ENCODE data around the gene GNB1. TPM values are rescaled to one million over a fixed set of nuclear protein-coding genes. Genes with fewer than 3 reads are reported as not detected.

Gene GNB1
- total RNA-seq, 1 donor from 2014 or later, result 116 TPM

GRCh38 chr1:1894354-1895059, 3.6 kb upstream of the GNB1 start:
- TF ChIP-seq CTCF (IDR thresholded peaks at IDR 0.05; ENCODE audit: insufficient read depth, low read length, severe bottlenecking), result no peak
- Histone ChIP-seq H3K36me3 (ENCODE audit: control insufficient read depth, insufficient read depth, low read length) (no peaks in the 10 kb centered on the region), H3K4me3 (ENCODE audit: low read depth, low read length) (no peak overlapping the region), H3K27me3 (ENCODE audit: control insufficient read depth, insufficient read depth, low read length) (peaks cover 2% of the 10 kb centered on the region)
- no peak for DNase-seq (ENCODE audit: low read depth)
- FAIRE-seq, result no peak

DNA sequence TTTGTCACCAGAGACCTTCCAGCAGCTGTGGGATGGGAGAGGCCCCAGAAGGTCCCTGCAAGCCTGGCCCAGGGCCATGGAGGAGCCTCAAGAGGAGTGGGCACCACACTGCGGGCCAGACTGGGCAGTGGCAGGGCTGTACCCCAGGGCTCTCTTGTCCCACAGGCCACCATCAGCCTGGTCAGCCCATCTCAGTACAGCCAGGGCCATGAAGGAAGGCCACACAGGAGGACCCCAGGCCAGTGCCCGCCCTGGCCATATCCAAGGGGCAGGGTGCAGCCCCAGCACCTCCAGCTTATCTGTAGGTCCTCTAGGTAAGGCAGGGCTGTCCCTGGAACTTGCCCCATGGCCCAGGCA, 3.1 kb upstream of the GNB1 start:
- Histone ChIP-seq H3K27me3 (ENCODE audit: control insufficient read depth, insufficient read depth, low read length) (peaks cover 2% of the 10 kb centered on the region), H3K36me3 (ENCODE audit: control insufficient read depth, insufficient read depth, low read length) (no peaks in the 10 kb centered on the region), H3K4me3 (ENCODE audit: low read depth, low read length) (no peak overlapping the region)
- no peak for TF ChIP-seq CTCF (IDR thresholded peaks at IDR 0.05; ENCODE audit: insufficient read depth, low read length, severe bottlenecking)
- no peak for FAIRE-seq
- no peak for DNase-seq (ENCODE audit: low read depth)

GRCh38 chr1:1893291-1893985, 2.6 kb upstream of the GNB1 start:
- TF ChIP-seq CTCF (IDR thresholded peaks at IDR 0.05; ENCODE audit: insufficient read depth, low read length, severe bottlenecking), result no peak
- DNase-seq (ENCODE audit: low read depth) (no peak), FAIRE-seq (no peak)
- Histone ChIP-seq H3K4me3 (ENCODE audit: low read depth, low read length) (no peak overlapping the region), H3K27me3 (ENCODE audit: control insufficient read depth, insufficient read depth, low read length) (peaks cover 2% of the 10 kb centered on the region), H3K36me3 (ENCODE audit: control insufficient read depth, insufficient read depth, low read length) (no peaks in the 10 kb centered on the region)

DNA sequence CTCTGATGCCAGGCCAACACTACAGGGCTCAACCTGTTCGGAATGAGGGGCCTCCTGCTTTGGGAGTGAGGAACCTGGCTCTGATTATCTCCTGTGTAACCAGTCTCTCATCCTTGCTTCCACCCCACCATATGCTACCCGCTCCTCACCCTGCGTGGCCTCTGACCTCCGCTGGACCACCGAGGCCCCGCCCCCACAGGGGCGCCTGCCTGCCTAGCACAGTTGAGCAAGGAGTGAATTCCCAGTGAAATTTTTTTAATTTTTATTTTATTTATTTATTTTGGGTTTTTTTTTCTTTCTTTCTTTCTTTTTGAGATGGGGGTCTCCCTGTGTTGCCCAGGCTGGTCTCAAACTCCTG, 1.9 kb upstream of the GNB1 start:
- no peak overlapping the region for H3K4me3 ChIP-seq (ENCODE audit: low read depth, low read length)
- H3K36me3 ChIP-seq (ENCODE audit: control insufficient read depth, insufficient read depth, low read length), result peaks cover 2% of the 10 kb centered on the region
- no peak for FAIRE-seq
- peaks cover 2% of the 10 kb centered on the region for H3K27me3 ChIP-seq (ENCODE audit: control insufficient read depth, insufficient read depth, low read length)
- no peak for TF ChIP-seq CTCF (IDR thresholded peaks at IDR 0.05; ENCODE audit: insufficient read depth, low read length, severe bottlenecking)
- DNase-seq (ENCODE audit: low read depth), result no peak

GRCh38 chr1:1892079-1892762, 1.3 kb upstream of the GNB1 start:
- H3K27me3 ChIP-seq (ENCODE audit: control insufficient read depth, insufficient read depth, low read length), result peaks cover 2% of the 10 kb centered on the region
- FAIRE-seq (peak; percentile 97), DNase-seq (ENCODE audit: low read depth) (peak; percentile 73)
- no peak for TF ChIP-seq CTCF (IDR thresholded peaks at IDR 0.05; ENCODE audit: insufficient read depth, low read length, severe bottlenecking)
- H3K36me3 ChIP-seq (ENCODE audit: control insufficient read depth, insufficient read depth, low read length), result peaks cover 2% of the 10 kb centered on the region
- peak overlapping the region; percentile 86 for H3K4me3 ChIP-seq (ENCODE audit: low read depth, low read length)
